Right atrium auricular region (tissue), 2 donors: ENCODE data around the gene SRGN. TPM values are rescaled to one million over a fixed set of nuclear protein-coding genes. Genes with fewer than 3 reads are reported as not detected.
A peak's percentile ranks its signal among the peaks of the same experiment; 100 is the strongest.

Source experiments
- DNase-seq: peaks from one replicate; pipeline ENCODE4 v3.0.0-alpha.2; 2019; ENCODE audit warnings: low spot score
- H3K27ac ChIP-seq, 2 donors: fragments of 200-600 bp; sonication (generic); 1 replicate in 1 of 2; 2 replicates in 1 of 2; pipeline ENCODE4 v1.5.1; 2016 to 2019
- H3K27me3 ChIP-seq, 2 donors: fragments of 200-600 bp; sonication (generic); one replicate each; pipeline versions ENCODE4 v1.5.1 to v1.6.0; 2017 to 2019
- H3K36me3 ChIP-seq: fragments of 200-600 bp; sonication (generic); one replicate; pipeline ENCODE4 v1.5.1; 2016
- H3K4me1 ChIP-seq, 2 donors: fragments of 200-600 bp; sonication (generic); one replicate each; pipeline versions ENCODE4 v1.5.1 to v1.6.0; 2017 to 2019
- H3K4me3 ChIP-seq, 2 donors: fragments of 200-600 bp; sonication (generic); 1 replicate in 1 of 2; 2 replicates in 1 of 2; pipeline ENCODE4 v1.5.1; 2017 to 2019; ENCODE audit warnings: mild to moderate bottlenecking in 1 of 2, moderate library complexity in 1 of 2
- H3K9me3 ChIP-seq, 2 donors: fragments of 200-600 bp; sonication (generic); one replicate each; pipeline ENCODE4 v1.5.1; 2019
- total RNA-seq, 2 donors: library from RNA; depleted of rRNA; stranded (reverse); fragments of >200 nt; gene quantifications; one replicate each; pipeline ENCODE4 v1.1.0, GENCODE V29; 2016
- TF ChIP-seq, protein P1 (sequence below), 2 donors: fragments of 200-600 bp; sonication (generic); IDR thresholded peaks; one replicate each; pipeline ENCODE4 v1.5.1; 2019; ENCODE audit warnings: antibody characterized with exemption in 2 of 2

SRGN gene
- total RNA-seq, 2 donors from 2014 or later = 79.4 to 124 TPM

DNA sequence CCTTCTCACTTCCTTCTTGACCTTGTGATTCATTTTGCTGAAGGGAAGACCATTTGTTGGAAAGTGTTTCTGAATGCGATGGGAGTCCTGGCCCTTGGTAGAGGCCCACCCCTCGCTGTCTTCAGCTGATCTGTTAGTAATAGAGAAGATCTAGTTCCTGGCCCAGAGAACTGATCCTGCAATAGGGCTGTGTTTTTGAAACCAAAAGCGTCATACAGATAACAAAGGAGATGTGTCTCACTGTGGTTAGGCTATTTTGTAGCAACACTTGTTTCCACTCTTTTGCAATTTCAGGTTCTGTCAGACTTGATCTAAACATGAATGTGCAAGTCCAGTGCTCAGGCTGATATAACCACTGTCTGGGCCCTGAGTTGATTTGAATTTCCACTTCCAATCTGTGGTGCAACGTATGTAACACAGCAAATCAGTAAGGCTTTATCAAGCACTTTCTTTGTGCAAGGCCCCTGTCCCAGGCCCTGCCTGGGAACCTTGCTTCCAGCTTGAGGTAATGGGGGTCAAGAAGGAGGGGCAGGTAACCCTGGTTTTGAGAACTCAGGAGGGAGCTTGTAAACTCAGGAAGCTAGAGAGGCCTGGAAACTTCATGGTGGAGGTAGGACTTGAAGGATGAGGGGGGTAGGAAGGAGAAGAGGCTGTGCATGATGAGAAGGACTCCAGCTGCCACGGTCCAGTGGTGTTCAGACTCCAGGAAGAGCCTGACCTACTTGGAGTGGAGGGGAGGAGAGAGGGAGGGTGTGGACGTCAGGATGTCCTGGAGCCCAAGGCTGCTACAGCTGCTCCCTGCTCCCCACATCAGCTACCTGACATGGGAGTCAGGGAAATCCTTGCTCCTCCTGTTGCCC lies 42.2 kb upstream of the SRGN start:
- DNase-seq = no peak
- Histone ChIP-seq H3K4me3 (no peak overlapping the region), H3K4me1 (no peaks in the 10 kb centered on the region), H3K9me3 (no peaks in the 10 kb centered on the region), H3K27me3 (no peaks in the 10 kb centered on the region), H3K36me3 (no peaks in the 10 kb centered on the region), H3K27ac (no peak overlapping the region)
- TF ChIP-seq, protein P1, sequence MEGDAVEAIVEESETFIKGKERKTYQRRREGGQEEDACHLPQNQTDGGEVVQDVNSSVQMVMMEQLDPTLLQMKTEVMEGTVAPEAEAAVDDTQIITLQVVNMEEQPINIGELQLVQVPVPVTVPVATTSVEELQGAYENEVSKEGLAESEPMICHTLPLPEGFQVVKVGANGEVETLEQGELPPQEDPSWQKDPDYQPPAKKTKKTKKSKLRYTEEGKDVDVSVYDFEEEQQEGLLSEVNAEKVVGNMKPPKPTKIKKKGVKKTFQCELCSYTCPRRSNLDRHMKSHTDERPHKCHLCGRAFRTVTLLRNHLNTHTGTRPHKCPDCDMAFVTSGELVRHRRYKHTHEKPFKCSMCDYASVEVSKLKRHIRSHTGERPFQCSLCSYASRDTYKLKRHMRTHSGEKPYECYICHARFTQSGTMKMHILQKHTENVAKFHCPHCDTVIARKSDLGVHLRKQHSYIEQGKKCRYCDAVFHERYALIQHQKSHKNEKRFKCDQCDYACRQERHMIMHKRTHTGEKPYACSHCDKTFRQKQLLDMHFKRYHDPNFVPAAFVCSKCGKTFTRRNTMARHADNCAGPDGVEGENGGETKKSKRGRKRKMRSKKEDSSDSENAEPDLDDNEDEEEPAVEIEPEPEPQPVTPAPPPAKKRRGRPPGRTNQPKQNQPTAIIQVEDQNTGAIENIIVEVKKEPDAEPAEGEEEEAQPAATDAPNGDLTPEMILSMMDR (IDR thresholded peaks at IDR 0.05) = no peak

DNA sequence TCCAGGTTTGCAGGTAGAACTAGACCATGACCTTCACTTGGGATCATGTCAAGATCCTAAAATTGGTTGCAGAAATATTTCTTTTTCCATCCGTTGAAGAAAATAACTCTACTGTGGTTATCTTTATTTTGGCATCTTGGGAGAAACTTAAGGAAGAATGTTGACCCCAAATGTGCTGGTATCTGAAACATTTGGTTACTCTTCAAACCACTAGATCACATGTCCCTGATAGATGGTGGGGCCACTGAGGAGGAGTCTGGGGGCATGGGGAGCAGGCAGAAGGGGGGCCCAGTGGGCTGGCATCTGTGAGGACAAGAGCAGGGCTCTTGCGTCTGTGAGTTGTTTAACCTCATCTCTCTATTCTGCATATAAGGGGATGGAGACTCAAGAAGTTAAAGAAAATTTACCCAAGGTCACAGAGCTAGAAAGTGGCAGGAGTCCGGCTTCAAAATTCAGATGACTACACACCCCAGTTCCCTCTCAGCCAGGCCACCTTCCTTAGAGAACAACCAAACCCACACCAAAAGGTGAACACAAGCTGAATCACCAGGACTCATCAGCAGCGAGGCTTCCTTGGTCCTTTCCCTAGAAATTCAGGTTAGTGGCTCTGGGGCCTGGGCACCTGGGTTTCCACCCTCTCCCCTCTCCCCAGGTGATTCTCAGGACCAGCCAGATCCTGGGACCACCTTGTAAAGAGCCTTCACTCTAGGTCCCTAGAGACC lies 40.6 kb upstream of the SRGN start:
- DNase-seq = no peak
- Histone ChIP-seq H3K4me1 (peaks cover 0 to 7% of the 10 kb centered on the region in 2 donors), H3K36me3 (no peaks in the 10 kb centered on the region), H3K9me3 (no peaks in the 10 kb centered on the region), H3K4me3 (no peak overlapping the region), H3K27ac (peak overlapping the region; percentile 16 to 43), H3K27me3 (no peaks in the 10 kb centered on the region)
- TF ChIP-seq, protein P1 (IDR thresholded peaks at IDR 0.05) = no peak

DNA sequence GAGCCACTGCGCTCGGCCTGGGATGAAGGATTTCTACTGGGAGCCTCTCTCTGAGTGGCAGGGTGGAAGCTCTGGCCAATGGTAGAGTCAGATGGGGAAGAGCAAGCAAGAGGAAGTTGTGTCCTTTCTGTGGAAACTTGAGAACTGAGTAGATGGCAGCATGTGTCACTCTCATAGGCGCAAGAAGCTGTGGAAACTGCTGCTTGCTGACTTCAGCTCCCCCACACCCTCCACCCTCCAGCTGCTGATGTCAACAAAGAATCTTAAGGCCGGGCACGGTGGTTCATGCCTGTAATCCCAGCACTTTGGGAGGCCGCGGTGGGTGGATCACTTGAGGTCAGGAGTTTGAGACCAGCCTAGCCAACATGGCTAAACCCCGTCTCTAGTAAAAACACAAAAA lies 39.8 kb upstream of the SRGN start:
- TF ChIP-seq, protein P1 (IDR thresholded peaks at IDR 0.05) = no peak
- no peaks in the 10 kb centered on the region for H3K36me3 ChIP-seq
- peak; percentile 66 for DNase-seq
- peaks cover 0 to 11% of the 10 kb centered on the region in 2 donors for H3K4me1 ChIP-seq
- no peaks in the 10 kb centered on the region for H3K27me3 ChIP-seq
- H3K4me3 ChIP-seq = no peak overlapping the region
- peak overlapping the region; percentile 39 to 43 for H3K27ac ChIP-seq
- H3K9me3 ChIP-seq = no peaks in the 10 kb centered on the region

DNA sequence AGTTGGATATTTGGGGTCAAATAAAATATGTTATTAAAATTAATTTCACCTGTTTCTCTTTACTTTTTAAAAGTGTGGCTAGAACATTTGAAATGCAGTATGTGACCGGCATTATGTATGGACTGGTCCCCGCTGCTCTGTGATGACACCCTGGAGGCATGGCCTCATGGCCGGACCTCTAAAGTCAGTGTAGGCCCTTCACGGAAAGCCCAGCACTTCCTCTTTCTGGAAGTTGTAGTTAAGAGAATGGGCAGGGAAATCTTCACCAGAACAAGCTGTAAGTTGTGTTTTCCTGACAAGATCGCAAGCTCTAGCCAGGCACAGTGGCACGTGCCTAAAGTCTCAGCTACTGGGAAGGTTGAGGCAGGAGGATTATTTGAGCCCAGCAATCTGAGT lies 38.3 kb upstream of the SRGN start:
- no peak for DNase-seq
- H3K27me3 ChIP-seq = no peaks in the 10 kb centered on the region
- no peak overlapping the region for H3K4me3 ChIP-seq
- no peaks in the 10 kb centered on the region for H3K9me3 ChIP-seq
- no peak overlapping the region for H3K27ac ChIP-seq
- TF ChIP-seq, protein P1 (IDR thresholded peaks at IDR 0.05) = no peak
- peaks cover 0 to 11% of the 10 kb centered on the region in 2 donors for H3K4me1 ChIP-seq
- H3K36me3 ChIP-seq = no peaks in the 10 kb centered on the region

DNA sequence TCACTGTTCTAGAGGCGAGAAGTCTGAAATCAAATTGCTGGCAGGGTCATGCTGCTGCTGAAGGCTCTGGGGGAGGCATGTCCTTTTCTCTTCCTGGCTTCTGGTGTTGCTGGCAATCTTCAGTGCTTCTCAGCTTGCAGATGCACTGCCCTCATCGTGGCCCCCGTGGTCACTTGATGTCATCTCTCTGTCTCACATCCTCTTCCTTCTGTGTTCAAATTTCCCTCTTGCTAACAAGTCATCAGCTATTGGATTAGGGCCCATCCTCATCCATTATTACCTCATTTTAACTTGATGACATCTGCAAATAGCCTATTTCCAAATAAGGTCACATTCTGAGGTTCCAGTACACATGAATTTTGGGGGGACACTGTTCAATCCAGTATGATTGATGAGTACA lies 36.6 kb upstream of the SRGN start:
- Histone ChIP-seq H3K27ac (peak overlapping the region in 1 of 2 donors; percentile 56), H3K36me3 (no peaks in the 10 kb centered on the region)
- DNase-seq = peak; percentile 68

More for the DNA sequence above, 36.6 kb upstream of the SRGN start:
- TF ChIP-seq, protein P1 (IDR thresholded peaks at IDR 0.05) = no peak
- Histone ChIP-seq H3K27me3 (no peaks in the 10 kb centered on the region), H3K9me3 (no peaks in the 10 kb centered on the region), H3K4me1 (peaks cover 0 to 18% of the 10 kb centered on the region in 2 donors), H3K4me3 (no peak overlapping the region)
